ACHN (cell line): ENCODE results near the gene PDLIM5.
"Not testable (repeated sequence)": the region's sequence is repeated elsewhere in the genome, so short reads cannot be mapped to it uniquely, and the experiment has no call there.

Source experiments
- DNase-seq: peaks from one replicate; pipeline ENCODE4 v3.0.0-alpha.2; 2015
- in situ Hi-C: cut with HindIII; loops from 2 replicates; pipeline ENCODE4 v1.10.0; 2017; ENCODE audit warnings: low sequenced_read_pairs, low pct_ligation_motif_present, low pct_unique_long_range_greater_than_20kb

PDLIM5 gene

DNA sequence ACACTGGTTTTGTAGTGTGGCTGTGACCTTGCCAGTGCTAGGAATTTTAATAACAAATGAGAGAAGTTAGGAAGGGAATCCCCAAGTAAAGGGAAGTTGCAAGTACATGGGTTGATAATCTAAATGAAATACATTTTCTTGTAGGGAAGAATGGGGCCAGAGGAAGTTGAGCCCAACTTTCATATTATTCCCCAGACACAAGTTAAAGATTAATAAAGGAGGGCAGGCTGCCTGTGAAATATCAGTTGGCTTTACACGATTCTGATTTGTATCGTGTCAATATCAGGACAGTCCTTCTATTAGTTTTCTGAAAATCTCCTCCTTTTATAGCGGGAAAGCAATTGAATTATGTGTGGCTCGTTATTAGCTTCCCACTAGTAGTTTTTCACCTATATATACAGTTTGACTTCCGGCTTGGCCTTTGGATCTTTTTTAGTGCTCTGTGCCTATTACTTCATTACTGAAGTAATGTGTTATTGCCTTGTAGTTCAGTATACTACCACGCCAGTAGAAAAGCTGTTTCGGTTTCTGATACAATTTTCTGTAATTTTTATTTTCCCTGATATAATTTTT is 1.7 kb downstream of the PDLIM5 start:
- in situ Hi-C loops, result no loop called here
- peak; percentile 44 for DNase-seq

GRCh38 chr4:94454405-94454804 is 2.7 kb downstream of the PDLIM5 start:
- in situ Hi-C loops, result no loop called here
- DNase-seq, result peak; percentile 23

DNA sequence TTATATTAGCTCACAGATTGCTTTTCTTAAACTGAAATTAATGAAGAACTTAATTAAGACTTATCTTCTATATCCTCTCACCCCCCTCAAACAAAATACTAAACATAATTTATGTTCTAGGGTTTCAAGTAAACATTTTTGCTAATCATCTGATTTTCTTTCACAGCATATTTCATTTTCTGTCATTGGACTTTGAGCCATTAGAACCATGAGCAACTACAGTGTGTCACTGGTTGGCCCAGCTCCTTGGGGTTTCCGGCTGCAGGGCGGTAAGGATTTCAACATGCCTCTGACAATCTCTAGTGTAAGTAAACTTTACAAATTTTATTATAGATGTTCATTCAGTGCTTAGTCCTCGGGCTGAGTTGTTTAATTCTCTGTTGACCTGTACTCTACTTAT is 3.3 kb downstream of the PDLIM5 start:
- DNase-seq, result peak; percentile 44
- in situ Hi-C loops, result no loop called here

GRCh38 chr4:94457692-94458106 is 6.0 kb downstream of the PDLIM5 start:
- in situ Hi-C loops, result no loop called here
- peak; percentile 63 for DNase-seq

DNA sequence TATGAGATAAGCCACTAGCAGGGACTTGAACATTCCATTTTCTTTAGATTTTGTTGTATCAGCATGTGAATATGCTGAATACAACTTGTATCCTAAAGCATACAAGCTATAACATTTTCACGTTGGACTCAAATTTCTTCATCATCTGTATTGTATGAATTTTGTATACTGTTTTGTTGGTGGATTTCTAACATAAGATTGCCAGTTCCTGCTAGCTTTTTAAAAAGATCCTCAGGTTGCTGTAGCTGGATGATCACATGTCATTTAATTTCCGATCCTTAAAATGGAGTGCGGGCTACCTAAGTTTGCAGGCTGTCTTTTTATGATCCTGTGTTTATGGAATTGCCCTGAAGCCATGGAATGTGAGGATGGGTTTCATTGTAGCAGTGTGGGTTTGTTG is 6.9 kb downstream of the PDLIM5 start:
- in situ Hi-C loops, result no loop called here
- no peak for DNase-seq

DNA sequence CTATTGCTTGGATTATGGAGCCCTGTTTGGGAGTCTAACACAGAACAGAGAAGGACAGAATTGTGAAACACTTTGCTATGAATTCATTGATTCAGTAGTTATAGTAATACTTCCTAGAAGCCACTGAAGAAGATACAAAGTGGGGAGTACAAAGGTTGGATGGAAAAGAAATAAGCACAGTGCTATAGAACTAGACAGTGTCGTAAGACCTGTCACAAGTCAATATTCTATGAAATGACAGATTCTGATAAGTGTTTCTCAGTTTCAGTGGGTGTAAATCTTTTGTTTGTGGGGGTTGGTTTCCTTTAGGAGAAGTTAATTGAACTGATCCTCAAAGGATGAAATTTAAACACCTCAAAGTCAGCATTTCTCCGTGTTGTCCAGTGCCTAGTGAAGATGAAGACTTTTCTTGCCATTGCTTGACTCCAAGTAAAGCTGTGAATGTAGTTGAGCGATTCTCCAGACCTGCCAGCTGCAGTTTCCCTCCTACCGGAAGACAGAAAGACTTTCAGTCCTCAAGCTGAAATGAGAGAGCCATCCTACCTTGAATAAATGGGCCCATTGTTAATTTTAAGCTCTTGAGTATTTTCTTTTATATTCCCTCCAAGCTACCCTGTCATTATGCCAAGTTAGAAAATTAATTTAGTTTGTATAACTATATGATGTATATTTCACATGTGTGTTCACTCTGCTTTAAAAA is 7.9 kb downstream of the PDLIM5 start:
- DNase-seq, result no peak
- in situ Hi-C loops, result no loop called here

DNA sequence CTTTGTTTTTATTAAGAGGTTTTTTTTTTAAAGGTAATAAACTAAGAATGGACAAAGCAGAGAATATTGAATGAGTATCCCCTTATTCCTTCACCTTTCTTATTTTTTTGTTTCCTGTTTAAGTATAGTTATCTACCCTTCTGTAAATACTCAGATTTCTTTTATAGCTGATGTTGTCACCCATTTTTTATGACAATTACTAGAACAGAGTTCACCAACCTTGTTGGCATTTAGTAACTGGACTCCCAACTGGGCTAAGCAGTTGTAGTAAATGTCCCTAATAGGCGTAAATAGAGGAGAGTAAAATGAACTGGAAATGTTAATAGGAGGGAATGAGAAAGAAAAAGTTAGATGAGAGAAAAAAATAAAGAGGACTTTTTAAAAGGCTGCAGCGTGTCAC is 9.8 kb downstream of the PDLIM5 start:
- no peak for DNase-seq
- in situ Hi-C loops, result no loop called here

DNA sequence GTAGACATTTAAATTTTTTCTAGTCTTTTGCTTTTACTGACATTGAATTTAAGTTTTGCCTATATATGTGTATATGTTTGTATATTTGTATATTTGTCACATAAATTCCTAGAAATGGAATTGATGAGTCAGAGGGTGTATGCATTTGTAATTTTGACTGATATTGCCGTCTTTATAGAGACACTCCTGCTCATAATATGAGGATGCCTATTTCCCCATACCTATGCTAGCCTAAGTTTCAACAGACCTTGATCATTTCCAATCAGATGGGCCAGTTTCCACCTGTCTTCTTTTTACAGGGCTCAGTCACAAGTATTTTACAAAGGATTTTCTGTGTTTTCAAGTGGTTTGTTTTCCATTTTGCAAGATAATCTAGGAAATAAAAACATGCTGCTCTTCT is 10.8 kb downstream of the PDLIM5 start:
- DNase-seq, result no peak
- in situ Hi-C loops, result no loop called here

- DNase-seq, result no peak
- in situ Hi-C loops, result no loop called here
Observed at GRCh38 chr4:94463771-94464170, 12.0 kb downstream of the PDLIM5 start.

- in situ Hi-C loops, result no loop called here
- DNase-seq, result no peak
Observed at GRCh38 chr4:94466371-94466770, 14.6 kb downstream of the PDLIM5 start.

GRCh38 chr4:94466923-94467322 is 15.2 kb downstream of the PDLIM5 start:
- in situ Hi-C loops, result no loop called here
- no peak for DNase-seq

GRCh38 chr4:94468093-94468769 is 16.5 kb downstream of the PDLIM5 start:
- in situ Hi-C loops, result no loop called here
- no peak for DNase-seq

DNA sequence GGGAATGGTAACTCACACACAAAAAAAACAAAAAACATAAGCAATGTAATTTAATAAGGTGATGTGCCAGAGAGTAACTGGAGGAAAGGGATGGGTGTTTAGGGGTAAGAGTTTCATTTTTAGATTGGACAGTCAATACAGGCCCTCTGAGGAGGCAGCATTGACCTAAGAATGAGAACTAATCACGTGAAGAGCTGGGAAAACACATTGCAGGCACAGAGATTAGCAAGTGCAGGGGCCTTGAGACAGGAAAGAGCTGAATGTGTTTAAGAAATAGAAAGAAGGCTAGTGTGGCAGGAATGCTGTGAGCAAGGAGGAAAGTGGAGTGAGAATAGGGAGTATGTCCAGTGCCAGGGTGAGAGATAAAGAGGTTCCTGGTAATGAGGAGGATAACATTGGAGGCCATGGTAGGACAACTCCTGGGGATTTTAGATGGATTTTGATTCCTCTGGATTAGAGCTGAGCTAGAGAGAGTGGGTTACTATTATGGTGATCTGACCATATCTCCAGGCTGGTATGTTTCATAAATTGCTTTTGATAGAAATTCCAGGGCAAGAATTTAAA is 17.6 kb downstream of the PDLIM5 start:
- in situ Hi-C loops, result no loop called here
- DNase-seq, result no peak

DNA sequence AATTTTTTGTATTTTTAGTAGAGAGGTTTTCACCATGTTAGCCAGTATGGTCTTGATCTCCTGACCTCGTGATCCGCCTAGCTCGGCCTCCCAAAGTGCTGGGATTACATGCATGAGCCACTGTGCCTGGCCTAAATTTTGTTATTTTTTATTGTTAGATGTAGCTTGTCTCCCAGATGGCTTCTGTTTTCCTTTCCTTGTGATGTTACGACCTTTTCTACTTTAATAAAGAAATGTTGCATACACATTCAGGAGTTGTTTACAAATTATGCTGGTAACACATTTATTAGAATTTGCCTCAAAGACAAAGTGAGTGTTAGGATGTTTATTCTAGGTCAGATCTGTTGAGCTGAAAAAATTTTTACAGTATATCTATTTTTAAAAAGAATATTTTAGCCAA is 18.4 kb downstream of the PDLIM5 start:
- in situ Hi-C loops, result no loop called here
- DNase-seq, result no peak

GRCh38 chr4:94470782-94471181 is 19.0 kb downstream of the PDLIM5 start:
- in situ Hi-C loops, DNase-seq: not testable (repeated sequence)

DNA sequence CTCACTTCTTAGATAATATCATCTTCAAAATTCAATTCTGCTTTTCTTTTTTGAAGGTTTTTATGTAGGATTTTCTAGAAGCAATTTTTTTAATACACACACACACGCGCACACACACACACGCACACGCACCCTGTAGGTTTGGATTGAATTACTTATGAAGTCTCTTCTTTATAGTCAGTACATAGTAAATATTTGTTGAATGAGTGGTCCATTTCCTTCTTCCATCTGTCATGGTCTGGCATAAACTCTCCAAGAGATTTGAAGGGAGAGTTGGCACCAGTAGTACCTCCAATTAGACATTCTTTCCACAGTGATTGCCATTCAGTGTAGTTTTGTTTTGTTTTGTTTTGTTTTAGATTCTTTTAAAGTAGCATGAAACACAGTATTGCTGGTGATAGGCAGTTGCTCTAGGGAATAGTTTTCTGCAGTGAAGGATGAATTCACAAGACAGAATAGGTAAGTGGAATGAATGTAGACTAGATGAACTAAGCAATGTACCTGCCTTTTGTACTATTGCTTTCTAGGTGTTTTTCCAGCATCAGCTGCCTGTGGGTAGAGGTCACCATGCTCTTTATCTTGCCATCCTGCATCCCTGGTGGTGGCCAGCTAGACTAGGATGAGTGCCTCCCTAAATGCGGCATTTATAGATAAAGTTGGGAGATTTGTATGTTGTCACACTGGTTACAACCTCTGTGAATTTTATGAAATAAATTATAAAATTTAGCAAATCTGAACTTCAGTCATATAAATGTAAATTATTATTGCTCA is 20.5 kb downstream of the PDLIM5 start:
- in situ Hi-C loops, result no loop called here
- no peak for DNase-seq

DNA sequence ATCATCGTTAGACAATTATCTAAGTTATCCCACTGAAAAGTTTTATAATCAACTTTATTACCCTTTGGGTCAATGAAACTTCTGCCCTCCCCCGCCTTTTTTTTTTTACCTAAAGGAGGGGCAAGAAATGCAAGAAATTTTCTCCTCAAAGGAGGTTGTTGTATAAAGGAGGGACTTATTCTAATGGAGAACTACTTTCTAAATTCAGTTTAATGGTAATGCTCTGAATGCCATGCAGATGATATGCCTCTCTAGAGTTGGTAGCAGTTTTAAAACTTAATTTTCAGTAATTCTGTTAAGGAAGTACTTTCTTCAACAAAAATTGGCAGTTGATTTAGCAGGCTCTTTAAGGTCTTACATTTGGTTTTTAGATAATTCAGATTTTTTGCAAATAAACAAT is 23.3 kb downstream of the PDLIM5 start:
- DNase-seq, result no peak
- in situ Hi-C loops, result no loop called here

- in situ Hi-C loops, result no loop called here
- no peak for DNase-seq
Observed at GRCh38 chr4:94475794-94476193, 24.1 kb downstream of the PDLIM5 start.

- in situ Hi-C loops, result no loop called here
- DNase-seq, result no peak
Observed at GRCh38 chr4:94477227-94477626, 25.5 kb downstream of the PDLIM5 start.
